HepG2 (cell line): ENCODE data around the gene CDK17. TPM values are rescaled to one million over a fixed set of nuclear protein-coding genes. Genes with fewer than 3 reads are reported as not detected.

ENCODE experiments used
- ATAC-seq: fragments of 200-7000 bp; cut with Tn5 transposase; 3 replicates; pipeline ENCODE4 v1.9.1; 2020; ENCODE audit warnings: mild to moderate bottlenecking, moderate library complexity
- BruUV-seq: library from RNA; stranded (reverse); fragments of 400-500 nt; replicated peaks from 2 replicates; lab custom pipeline; 2021; lab: Mats Ljungman, UMichigan
- CTCF ChIA-PET: fragments of 300-600 bp; formaldehyde crosslinking; extraction: SDS; loops from one replicate; lab custom pipeline; 2021; ENCODE audit warnings: low total read pairs, inconsistent platforms, low intra/inter-chr PET ratio; lab: Yijun Ruan, JAX
- POLR2A ChIA-PET: fragments of 350-600 bp; sonication (Branson Sonifier 250); formaldehyde crosslinking; loops from one replicate; lab custom pipeline; 2020; ENCODE audit warnings: antibody characterized with exemption, inconsistent platforms; lab: Yijun Ruan, JAX
- DNase-seq: peaks from one replicate; pipeline ENCODE4 v3.0.0-alpha.2; 2015; ENCODE audit warnings: low spot score
- FAIRE-seq: peaks from 3 replicates; lab custom pipeline; 2011; peaks lifted over from hg19 to GRCh38; lab: Jason Lieb, UNC
- H2AFZ ChIP-seq: one replicate; pipeline ENCODE4 v1.6.1; 2011; ENCODE audit warnings: low read length, inconsistent platforms
- H3K27ac ChIP-seq: fragments of 300-600 bp; 3 replicates; pipeline ENCODE4 v1.8.0; 2011; ENCODE audit warnings: mixed run types, mild to moderate bottlenecking, mixed read lengths, low read length, inconsistent platforms; ENCODE audit not compliant: insufficient read depth; ENCODE audit errors: extremely low read length
- H3K27me3 ChIP-seq, 2 experiments: fragments of 200-600 bp in 1 of 2; 2 replicates in 1 of 2; 3 replicates in 1 of 2; pipeline versions ENCODE4 v1.6.0 to v1.8.0; 2011; ENCODE audit warnings: low read length in 2 of 2, mild to moderate bottlenecking in 2 of 2, moderate library complexity in 2 of 2, inconsistent platforms in 1 of 2; ENCODE audit not compliant: insufficient read depth in 2 of 2, control insufficient read depth in 1 of 2
- H3K36me3 ChIP-seq, 2 experiments: fragments of 200-600 bp in 1 of 2; replicated peaks in 1 of 2; 2 replicates in 1 of 2; 3 replicates in 1 of 2; pipeline versions ENCODE4 v1.5.1 to v1.8.0; 2011; ENCODE audit warnings: low read length in 2 of 2, inconsistent platforms in 1 of 2; ENCODE audit not compliant: insufficient read depth in 2 of 2, control insufficient read depth in 1 of 2
- H3K4me1 ChIP-seq: 2 replicates; pipeline ENCODE4 v1.5.1; 2012; ENCODE audit warnings: low read length, inconsistent platforms; ENCODE audit not compliant: insufficient read depth
- H3K4me2 ChIP-seq: 2 replicates; pipeline ENCODE4 v1.6.0; 2011; ENCODE audit warnings: low read depth, low read length, inconsistent platforms
- H3K4me3 ChIP-seq, 3 experiments: fragments of 200-600 bp in 1 of 3; sonication (generic), shearing (Covaris generic) in 1 of 3; replicated peaks in 1 of 3; 2 replicates each; pipeline ENCODE4 v1.5.1; 2011 to 2016; ENCODE audit warnings: low read length in 3 of 3, inconsistent platforms in 2 of 3, low read depth in 2 of 3, mild to moderate bottlenecking in 2 of 3, control low read depth in 1 of 3, mixed read lengths in 1 of 3; ENCODE audit not compliant: insufficient read depth in 1 of 3
- H3K79me2 ChIP-seq: one replicate; pipeline ENCODE4 v1.6.1; 2011; ENCODE audit warnings: low read length, inconsistent platforms; ENCODE audit not compliant: insufficient read depth
- H3K9ac ChIP-seq: 2 replicates; pipeline ENCODE4 v1.6.0; 2011; ENCODE audit warnings: mild to moderate bottlenecking, low read depth, low read length, inconsistent platforms; ENCODE audit not compliant: insufficient read depth
- H3K9me3 ChIP-seq: 2 replicates; pipeline ENCODE4 v1.5.1; 2012; ENCODE audit warnings: mild to moderate bottlenecking, low read length
- H4K20me1 ChIP-seq: 2 replicates; pipeline ENCODE4 v1.6.0; 2011; ENCODE audit warnings: inconsistent platforms, mild to moderate bottlenecking, low read length, moderate library complexity; ENCODE audit not compliant: insufficient read depth
- FOXA3 ChIP-seq: IDR thresholded peaks from 2 replicates; pipeline ENCODE4 v1.6.1; 2016; ENCODE audit warnings: missing genetic modification reagents, missing compliant biosample characterization
- GATAD1 ChIP-seq: IDR thresholded peaks from 2 replicates; pipeline ENCODE4 v1.6.1; 2016; ENCODE audit warnings: missing genetic modification reagents, missing compliant biosample characterization
- NR1H2 ChIP-seq: sonication (generic); formaldehyde crosslinking; IDR thresholded peaks from 2 replicates; pipeline ENCODE4 v1.8.1; 2022; ENCODE audit warnings: low read depth, missing genetic modification reagents, borderline replicate concordance
- SIX4 ChIP-seq: sonication (generic); formaldehyde crosslinking; IDR thresholded peaks from 2 replicates; pipeline ENCODE4 v1.4.0; 2020; ENCODE audit warnings: missing genetic modification reagents
- ZNF17 ChIP-seq: sonication (generic); formaldehyde crosslinking; IDR thresholded peaks from 2 replicates; pipeline ENCODE4 v1.5.0; 2020; ENCODE audit warnings: mild to moderate bottlenecking, missing genetic modification reagents
- ZNF205 ChIP-seq: IDR thresholded peaks from 2 replicates; pipeline ENCODE4 v1.6.1; 2018; ENCODE audit warnings: missing biosample characterization, missing genetic modification reagents
- WGBS: methylation state at CpG from one replicate; pipeline ENCODE4 v1.1.6; 2017; ENCODE audit warnings: low lambda C conversion rate; 5-methylcytosine and 5-hydroxymethylcytosine counted together
- in situ Hi-C: cut with HindIII; loops from 2 replicates; pipeline ENCODE4 v1.10.0; 2017; ENCODE audit warnings: low pct_unique_long_range_greater_than_20kb; ENCODE audit not compliant: extremely low pct_ligation_motif_present
- intact Hi-C: fragments of 100-400 bp; cut with micrococcal nuclease; formaldehyde crosslinking; loops from one replicate; pipeline ENCODE4 v1.10.0; 2022; ENCODE audit not compliant: unreplicated experiment
- polyA plus RNA-seq, 8 experiments: library from polyadenylated mRNA; depleted of rRNA in 3 of 8; stranded (reverse) in 7 of 8; unstranded in 1 of 8; fragments of >200 nt; fragmentation: Illumina TruSeq in 4 of 8; extraction: Trizol in 4 of 8; gene quantifications; 2 replicates each; pipeline versions ENCODE4 v1.2.1 to v1.2.3, GENCODE V29; 2011 to 2016; ENCODE audit warnings: low read depth in 4 of 8, missing spikeins in 1 of 8, mixed read lengths in 1 of 8; ENCODE audit not compliant: insufficient read depth in 1 of 8
- total RNA-seq, 5 experiments: library from RNA; depleted of rRNA; stranded (reverse); fragments of >200 nt; fragmentation: Illumina TruSeq; extraction: Trizol; gene quantifications; 2 replicates each; pipeline ENCODE4 v1.2.3, GENCODE V29; 2016; ENCODE audit warnings: low read depth in 1 of 5
- TF ChIP-seq, protein P1 (sequence below): IDR thresholded peaks from 2 replicates; pipeline ENCODE4 v1.6.1; 2016; ENCODE audit warnings: missing genetic modification reagents, missing compliant biosample characterization
- TF ChIP-seq, protein P2 (sequence below): sonication (generic); formaldehyde crosslinking; IDR thresholded peaks from 2 replicates; pipeline ENCODE4 v1.4.0; 2020; ENCODE audit warnings: missing genetic modification reagents
- TF ChIP-seq, protein P3 (sequence below): IDR thresholded peaks from 2 replicates; pipeline ENCODE4 v1.4.0; 2020; ENCODE audit warnings: mild to moderate bottlenecking, missing genetic modification reagents
- TF ChIP-seq, protein P4 (sequence below): sonication (generic); formaldehyde crosslinking; IDR thresholded peaks from 2 replicates; pipeline ENCODE4 v1.4.0; 2020; ENCODE audit warnings: mild to moderate bottlenecking, missing genetic modification reagents, borderline replicate concordance

Gene CDK17
- total and polyA plus RNA-seq, 2 of the 13 experiments (the other 11 are each of a cell fraction or from before 2014, with no cell fraction given): 9.9 to 22.3 TPM

DNA sequence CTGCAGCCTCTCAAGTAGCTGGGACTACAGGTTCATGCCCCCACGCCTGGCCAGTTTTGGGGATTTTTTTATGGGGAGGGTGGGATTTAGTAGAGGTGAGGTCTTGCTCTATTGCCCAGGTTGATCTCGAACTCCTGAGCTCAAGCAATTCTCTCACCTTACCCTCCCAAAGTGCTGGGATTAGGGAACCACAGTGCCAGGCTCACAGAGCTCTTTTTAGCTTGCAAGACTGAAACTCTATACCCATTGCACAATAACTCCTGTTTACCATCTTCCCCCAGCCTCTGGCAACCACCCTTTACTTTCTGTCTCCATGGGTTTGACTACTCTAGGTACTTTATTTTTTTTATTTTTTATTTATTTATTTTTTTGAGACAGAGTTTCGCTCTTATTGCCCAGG lies 25.7 kb upstream of the CDK17 start:
- no peak for ATAC-seq
- no TSS peak for BruUV-seq
- no peak overlapping the region for H2AFZ ChIP-seq
- DNase-seq: no peak
- no peaks in the 10 kb centered on the region for H4K20me1 ChIP-seq
- H3K4me1 ChIP-seq: peaks cover 21% of the 10 kb centered on the region
- WGBS: 53% methylated on average over 3 of the region's 3 CpGs
- ChIA-PET CTCF (no interaction called here), POLR2A (no interaction called here)
- no peaks in the 10 kb centered on the region for H3K27me3 ChIP-seq
- H3K79me2 ChIP-seq: no peaks in the 10 kb centered on the region
- H3K36me3 ChIP-seq: no peaks in the 10 kb centered on the region
- H3K4me2 ChIP-seq: no peak overlapping the region
- intact Hi-C loops: no loop called here
- in situ Hi-C loops: no loop called here
- no peaks in the 10 kb centered on the region for H3K9me3 ChIP-seq
- no peak overlapping the region for H3K27ac ChIP-seq
- FAIRE-seq: no peak
- no peak overlapping the region for H3K4me3 ChIP-seq
- no peak overlapping the region for H3K9ac ChIP-seq
- TF ChIP-seq, protein P1, sequence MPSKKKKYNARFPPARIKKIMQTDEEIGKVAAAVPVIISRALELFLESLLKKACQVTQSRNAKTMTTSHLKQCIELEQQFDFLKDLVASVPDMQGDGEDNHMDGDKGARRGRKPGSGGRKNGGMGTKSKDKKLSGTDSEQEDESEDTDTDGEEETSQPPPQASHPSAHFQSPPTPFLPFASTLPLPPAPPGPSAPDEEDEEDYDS (CRISPR knock-in tag): no peak
- TF ChIP-seq, protein P2, sequence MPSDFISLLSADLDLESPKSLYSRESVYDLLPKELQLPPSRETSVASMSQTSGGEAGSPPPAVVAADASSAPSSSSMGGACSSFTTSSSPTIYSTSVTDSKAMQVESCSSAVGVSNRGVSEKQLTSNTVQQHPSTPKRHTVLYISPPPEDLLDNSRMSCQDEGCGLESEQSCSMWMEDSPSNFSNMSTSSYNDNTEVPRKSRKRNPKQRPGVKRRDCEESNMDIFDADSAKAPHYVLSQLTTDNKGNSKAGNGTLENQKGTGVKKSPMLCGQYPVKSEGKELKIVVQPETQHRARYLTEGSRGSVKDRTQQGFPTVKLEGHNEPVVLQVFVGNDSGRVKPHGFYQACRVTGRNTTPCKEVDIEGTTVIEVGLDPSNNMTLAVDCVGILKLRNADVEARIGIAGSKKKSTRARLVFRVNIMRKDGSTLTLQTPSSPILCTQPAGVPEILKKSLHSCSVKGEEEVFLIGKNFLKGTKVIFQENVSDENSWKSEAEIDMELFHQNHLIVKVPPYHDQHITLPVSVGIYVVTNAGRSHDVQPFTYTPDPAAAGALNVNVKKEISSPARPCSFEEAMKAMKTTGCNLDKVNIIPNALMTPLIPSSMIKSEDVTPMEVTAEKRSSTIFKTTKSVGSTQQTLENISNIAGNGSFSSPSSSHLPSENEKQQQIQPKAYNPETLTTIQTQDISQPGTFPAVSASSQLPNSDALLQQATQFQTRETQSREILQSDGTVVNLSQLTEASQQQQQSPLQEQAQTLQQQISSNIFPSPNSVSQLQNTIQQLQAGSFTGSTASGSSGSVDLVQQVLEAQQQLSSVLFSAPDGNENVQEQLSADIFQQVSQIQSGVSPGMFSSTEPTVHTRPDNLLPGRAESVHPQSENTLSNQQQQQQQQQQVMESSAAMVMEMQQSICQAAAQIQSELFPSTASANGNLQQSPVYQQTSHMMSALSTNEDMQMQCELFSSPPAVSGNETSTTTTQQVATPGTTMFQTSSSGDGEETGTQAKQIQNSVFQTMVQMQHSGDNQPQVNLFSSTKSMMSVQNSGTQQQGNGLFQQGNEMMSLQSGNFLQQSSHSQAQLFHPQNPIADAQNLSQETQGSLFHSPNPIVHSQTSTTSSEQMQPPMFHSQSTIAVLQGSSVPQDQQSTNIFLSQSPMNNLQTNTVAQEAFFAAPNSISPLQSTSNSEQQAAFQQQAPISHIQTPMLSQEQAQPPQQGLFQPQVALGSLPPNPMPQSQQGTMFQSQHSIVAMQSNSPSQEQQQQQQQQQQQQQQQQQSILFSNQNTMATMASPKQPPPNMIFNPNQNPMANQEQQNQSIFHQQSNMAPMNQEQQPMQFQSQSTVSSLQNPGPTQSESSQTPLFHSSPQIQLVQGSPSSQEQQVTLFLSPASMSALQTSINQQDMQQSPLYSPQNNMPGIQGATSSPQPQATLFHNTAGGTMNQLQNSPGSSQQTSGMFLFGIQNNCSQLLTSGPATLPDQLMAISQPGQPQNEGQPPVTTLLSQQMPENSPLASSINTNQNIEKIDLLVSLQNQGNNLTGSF (CRISPR knock-in tag): no peak
- TF ChIP-seq ZNF205 (CRISPR knock-in tag): no peak
- no peak for TF ChIP-seq NR1H2 (CRISPR knock-in tag)
- TF ChIP-seq, protein P3, sequence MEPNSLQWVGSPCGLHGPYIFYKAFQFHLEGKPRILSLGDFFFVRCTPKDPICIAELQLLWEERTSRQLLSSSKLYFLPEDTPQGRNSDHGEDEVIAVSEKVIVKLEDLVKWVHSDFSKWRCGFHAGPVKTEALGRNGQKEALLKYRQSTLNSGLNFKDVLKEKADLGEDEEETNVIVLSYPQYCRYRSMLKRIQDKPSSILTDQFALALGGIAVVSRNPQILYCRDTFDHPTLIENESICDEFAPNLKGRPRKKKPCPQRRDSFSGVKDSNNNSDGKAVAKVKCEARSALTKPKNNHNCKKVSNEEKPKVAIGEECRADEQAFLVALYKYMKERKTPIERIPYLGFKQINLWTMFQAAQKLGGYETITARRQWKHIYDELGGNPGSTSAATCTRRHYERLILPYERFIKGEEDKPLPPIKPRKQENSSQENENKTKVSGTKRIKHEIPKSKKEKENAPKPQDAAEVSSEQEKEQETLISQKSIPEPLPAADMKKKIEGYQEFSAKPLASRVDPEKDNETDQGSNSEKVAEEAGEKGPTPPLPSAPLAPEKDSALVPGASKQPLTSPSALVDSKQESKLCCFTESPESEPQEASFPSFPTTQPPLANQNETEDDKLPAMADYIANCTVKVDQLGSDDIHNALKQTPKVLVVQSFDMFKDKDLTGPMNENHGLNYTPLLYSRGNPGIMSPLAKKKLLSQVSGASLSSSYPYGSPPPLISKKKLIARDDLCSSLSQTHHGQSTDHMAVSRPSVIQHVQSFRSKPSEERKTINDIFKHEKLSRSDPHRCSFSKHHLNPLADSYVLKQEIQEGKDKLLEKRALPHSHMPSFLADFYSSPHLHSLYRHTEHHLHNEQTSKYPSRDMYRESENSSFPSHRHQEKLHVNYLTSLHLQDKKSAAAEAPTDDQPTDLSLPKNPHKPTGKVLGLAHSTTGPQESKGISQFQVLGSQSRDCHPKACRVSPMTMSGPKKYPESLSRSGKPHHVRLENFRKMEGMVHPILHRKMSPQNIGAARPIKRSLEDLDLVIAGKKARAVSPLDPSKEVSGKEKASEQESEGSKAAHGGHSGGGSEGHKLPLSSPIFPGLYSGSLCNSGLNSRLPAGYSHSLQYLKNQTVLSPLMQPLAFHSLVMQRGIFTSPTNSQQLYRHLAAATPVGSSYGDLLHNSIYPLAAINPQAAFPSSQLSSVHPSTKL: 0 out of 2 replicates have a peak, but pooled peaks have one; percentile 8
- TF ChIP-seq ZNF17 (CRISPR knock-in tag): no peak
- TF ChIP-seq SIX4: peak; percentile 46; the same call in 1 of the 2 replicates
- TF ChIP-seq, protein P4, sequence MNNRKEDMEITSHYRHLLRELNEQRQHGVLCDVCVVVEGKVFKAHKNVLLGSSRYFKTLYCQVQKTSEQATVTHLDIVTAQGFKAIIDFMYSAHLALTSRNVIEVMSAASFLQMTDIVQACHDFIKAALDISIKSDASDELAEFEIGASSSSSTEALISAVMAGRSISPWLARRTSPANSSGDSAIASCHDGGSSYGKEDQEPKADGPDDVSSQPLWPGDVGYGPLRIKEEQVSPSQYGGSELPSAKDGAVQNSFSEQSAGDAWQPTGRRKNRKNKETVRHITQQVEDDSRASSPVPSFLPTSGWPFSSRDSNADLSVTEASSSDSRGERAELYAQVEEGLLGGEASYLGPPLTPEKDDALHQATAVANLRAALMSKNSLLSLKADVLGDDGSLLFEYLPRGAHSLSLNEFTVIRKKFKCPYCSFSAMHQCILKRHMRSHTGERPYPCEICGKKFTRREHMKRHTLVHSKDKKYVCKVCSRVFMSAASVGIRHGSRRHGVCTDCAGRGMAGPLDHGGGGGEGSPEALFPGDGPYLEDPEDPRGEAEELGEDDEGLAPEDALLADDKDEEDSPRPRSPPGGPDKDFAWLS (CRISPR knock-in tag): no peak
- no peak for TF ChIP-seq GATAD1 (CRISPR knock-in tag)
- TF ChIP-seq FOXA3 (CRISPR knock-in tag): peak; percentile 41; the same call in 1 of the 2 replicates
